NCI-H748 (cell line): ENCODE measurements around the gene COL8A1.
"Not testable (repeated sequence)": the region's sequence is repeated elsewhere in the genome, so short reads cannot be mapped to it uniquely, and the experiment has no call there.

Experiments used
- DNase-seq: peaks from one replicate; lab custom pipeline; 2025; ENCODE audit not compliant: unreplicated experiment; lab: John Stamatoyannopoulos, UW

The COL8A1 gene

DNA sequence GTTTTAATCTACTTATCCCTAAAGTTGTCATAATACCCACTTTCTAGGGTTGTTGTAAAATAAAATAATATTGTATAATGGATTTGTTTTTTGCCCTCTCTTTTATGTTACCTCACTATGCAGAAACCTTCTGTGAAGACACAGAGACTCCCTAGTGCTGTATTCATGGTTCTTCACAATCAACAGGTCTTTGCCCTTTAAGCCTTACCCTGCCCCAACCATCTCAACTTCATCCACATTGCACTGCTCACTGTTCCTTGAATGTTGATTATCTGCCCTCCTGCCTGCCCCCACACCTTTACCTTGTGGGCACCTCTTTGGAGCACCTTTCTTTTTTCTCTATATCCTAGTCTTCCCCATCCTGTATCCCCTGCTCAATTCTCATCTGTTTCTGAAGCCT is 200.4 kb downstream of the COL8A1 start:
- DNase-seq, result no peak

DNA sequence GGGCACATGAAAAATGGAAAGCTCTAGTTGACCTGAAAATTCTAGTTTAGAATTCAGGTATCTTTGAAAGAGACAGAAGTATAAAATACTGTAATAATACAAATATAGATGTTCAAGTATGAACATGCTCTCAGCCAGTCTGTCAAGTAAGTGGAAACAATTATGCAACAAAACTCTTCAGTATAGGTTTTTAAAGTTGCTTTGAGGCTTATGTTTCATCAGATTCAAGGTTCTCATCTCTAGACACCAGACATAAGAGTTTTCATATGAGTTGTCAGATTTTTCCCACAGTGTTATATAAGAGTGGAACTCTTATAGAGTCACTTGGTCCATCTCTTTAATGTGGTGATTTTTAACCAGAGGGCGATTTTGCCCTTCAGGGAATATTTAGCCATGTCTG is 201.2 kb downstream of the COL8A1 start:
- DNase-seq, result no peak

DNA sequence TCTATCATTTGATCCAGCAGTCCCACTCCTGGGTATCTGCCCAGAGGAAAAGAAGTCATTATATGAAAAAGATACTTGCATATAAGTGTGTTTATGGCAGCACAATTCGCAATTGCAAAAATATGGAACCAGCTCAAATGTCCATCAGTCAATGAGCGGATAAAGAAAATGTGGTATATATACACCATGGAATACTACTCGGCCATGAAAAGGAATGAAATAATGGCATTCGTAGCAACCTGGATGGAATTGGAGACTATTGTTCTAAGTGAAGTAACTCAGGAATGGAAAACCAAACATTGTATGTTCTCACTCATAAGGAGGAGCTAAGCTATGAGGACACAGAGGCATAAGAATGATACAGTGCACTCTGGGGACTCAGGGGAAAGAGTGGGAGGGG is 203.6 kb downstream of the COL8A1 start:
- DNase-seq, result not testable (repeated sequence)

DNA sequence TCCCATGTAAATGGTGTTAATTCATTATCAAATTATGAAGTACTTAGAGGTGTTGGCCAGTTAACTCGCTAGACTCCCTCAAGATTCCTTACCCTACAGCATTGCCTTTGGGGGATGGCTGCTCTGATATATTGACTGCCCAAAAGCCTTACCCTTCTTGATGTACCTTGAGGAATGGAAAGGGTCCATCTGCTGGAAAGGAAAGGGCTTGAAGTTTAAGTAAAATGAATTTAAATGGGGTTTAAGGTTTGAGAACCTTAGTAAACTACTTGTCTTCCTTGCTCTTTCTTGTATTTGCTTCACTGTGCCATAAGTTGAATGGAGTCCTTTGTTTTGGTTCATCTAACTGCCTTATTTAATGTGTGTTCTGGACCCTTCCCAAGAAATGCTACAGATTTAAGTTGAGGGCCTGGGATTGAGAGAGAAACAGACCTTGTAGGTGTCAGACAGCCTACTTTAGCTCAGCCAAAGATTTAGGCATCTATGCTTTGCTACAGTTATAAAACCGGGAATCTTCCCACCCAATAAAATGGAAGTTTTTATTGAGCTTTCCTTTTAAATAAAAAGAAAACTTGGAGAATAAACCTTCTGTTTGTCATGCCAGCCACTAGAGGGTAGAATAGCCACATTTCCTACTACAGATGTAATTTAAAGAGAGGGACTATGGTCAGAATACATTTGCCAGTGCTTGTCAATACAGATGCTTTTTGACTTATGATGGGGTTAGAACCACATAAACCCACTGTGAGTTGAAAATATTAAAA is 204.6 kb downstream of the COL8A1 start:
- peak; percentile 34 for DNase-seq

DNA sequence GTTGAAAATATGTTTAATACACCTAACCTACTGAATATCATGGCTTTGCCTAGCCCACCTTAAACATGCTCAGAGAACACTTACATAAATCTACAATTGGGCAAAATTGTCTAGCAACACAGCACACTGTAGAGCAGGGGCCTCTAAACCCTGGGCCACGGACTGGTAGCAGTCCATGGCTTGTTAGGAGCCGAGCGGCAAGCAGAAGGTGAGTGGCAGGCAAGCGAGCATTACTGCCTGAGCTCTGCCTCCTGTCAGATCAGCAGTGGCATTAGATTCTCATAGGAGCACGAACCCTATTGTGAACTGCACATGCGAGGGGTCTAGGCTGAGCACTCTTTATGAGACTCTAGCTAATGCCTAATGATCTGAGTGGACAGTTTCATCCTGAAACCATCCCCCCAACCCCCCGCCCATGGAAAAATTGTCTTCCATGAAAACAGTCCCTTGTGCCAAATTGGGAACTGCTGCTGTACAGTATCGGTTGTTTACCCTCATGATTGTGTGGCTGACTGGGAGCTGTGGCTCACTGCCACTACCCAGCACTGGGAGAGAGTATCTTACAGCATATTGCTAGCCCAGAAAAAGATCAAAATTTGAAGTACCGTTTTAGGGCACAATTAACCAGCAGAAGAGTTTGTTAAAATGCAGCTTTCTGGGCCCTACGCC is 205.3 kb downstream of the COL8A1 start:
- DNase-seq, result no peak

DNA sequence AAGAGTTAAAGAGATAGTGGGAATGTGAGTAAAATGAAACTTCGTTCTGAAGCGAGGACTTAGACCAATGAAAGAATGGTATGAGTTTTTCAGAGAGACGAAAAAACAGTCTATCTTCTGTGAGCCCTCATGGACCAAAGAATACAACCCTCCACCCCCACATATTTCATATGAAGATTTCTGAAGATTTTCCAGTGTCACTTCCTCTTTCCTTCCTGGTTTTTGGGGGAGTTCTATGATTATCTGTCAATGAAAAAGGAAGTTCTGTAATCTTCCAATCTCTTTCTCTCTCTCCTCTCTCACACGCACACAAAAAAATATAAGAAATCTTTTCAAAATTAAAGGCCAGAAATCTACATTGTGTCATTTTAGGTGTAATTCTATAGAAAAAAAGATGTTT is 206.9 kb downstream of the COL8A1 start:
- DNase-seq, result no peak

DNA sequence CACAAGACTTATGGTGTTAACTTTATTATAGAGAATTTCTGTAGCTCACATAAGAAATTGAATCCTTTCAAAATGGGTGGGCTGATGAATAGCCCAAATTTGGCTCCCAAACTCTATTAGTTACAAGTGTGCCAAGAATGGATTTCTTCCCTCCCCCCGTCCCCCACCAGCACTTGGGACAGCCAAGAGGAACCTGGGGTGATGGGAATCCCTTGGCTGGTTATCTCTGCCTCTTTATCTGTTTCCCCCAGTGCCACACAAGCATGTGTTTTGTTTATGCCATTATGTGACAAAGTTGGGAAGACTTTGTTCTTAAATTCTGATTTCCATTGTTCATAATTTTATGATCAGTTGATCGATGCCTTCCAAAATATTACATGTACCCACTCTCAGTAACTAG is 207.6 kb downstream of the COL8A1 start:
- no peak for DNase-seq

DNA sequence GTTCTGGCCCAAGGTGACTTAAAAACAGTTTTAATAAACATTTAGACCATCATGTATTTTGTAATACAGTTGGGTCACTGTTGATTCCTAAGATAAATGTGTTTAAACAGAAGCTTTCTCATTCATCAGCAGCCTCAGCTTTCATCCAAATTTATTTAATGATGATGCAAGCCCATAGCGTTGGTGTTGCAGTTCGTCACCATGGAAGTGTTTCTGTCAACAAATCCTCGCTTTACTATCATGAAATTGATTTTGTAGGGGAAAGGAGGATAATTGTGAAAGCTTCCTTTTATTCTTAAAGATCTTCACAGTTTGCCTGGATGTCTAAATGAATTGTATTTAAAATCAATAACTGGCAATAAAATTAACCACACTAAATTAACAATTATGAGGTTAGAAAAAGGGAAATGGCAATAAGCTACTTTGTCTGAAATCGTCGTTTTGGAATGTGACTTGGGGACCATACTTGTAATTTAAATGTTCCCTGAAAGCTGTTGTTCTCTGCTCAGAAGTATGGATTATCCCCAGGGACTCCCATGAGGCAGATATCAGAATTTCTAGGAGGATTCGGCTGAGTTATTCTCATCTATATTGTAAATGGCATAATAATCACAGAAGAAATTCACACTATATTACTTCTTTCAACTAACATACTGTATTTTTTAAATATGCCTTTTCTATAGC is 208.2 kb downstream of the COL8A1 start:
- peak; percentile 65 for DNase-seq

DNA sequence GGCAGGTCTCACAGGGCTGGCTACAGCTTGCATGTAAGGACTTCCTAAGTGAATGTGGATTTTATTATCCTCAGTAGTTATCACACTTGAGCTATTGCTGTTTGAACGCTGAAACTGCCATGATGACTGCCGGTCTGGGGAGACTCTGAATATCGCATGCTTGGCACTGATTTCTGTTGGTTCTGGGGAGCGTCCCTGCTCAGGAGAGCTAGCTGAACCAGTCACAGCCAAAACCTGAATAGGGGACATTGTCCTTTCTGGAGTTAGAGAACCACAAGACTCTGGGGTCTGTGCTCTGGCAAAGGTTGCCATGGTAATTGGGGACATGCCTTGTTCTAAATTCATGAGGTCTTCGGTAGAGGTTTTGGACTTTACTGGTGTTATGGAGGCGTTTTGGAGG is 210.0 kb downstream of the COL8A1 start:
- no peak for DNase-seq
